ENCODE results near the gene VOPP1.

Gene VOPP1

GRCh38 chr7:55524558-55525310 lies 47.6 kb downstream of the VOPP1 start:
- DNase-seq = no peak
- TF ChIP-seq GATA1 (IDR thresholded peaks at IDR 0.05; ENCODE audit: low read depth, low read length) = no peak
- TF ChIP-seq POLR2A (IDR thresholded peaks at IDR 0.05; ENCODE audit: low read length) = no peak

- no peak for DNase-seq
- no peak for TF ChIP-seq POLR2A (IDR thresholded peaks at IDR 0.05; ENCODE audit: low read length)
- no peak for TF ChIP-seq GATA1 (IDR thresholded peaks at IDR 0.05; ENCODE audit: low read depth, low read length)
Observed at GRCh38 chr7:55523366-55523765, 48.9 kb downstream of the VOPP1 start.

- no peak for DNase-seq
Observed at GRCh38 chr7:55521917-55522902, 50.1 kb downstream of the VOPP1 start.

GRCh38 chr7:55521512-55521911 lies 50.8 kb downstream of the VOPP1 start:
- TF ChIP-seq POLR2A (IDR thresholded peaks at IDR 0.05; ENCODE audit: low read length) (no peak), GATA1 (IDR thresholded peaks at IDR 0.05; ENCODE audit: low read depth, low read length) (no peak)
- no peak for DNase-seq

More at GRCh38 chr7:55521917-55522902, 50.1 kb downstream of the VOPP1 start:
- TF ChIP-seq GATA1 (IDR thresholded peaks at IDR 0.05; ENCODE audit: low read depth, low read length) (no peak), POLR2A (IDR thresholded peaks at IDR 0.05; ENCODE audit: low read length) (no peak)

GRCh38 chr7:55520426-55521140 lies 51.7 kb downstream of the VOPP1 start:
- no peak for DNase-seq
- TF ChIP-seq POLR2A (IDR thresholded peaks at IDR 0.05; ENCODE audit: low read length) = no peak
- TF ChIP-seq GATA1 (IDR thresholded peaks at IDR 0.05; ENCODE audit: low read depth, low read length) = no peak

GRCh38 chr7:55518836-55519235 lies 53.5 kb downstream of the VOPP1 start:
- no peak for TF ChIP-seq POLR2A (IDR thresholded peaks at IDR 0.05; ENCODE audit: low read length)
- no peak for TF ChIP-seq GATA1 (IDR thresholded peaks at IDR 0.05; ENCODE audit: low read depth, low read length)
- no peak for DNase-seq

- TF ChIP-seq POLR2A (IDR thresholded peaks at IDR 0.05; ENCODE audit: low read length) = no peak
- no peak for TF ChIP-seq GATA1 (IDR thresholded peaks at IDR 0.05; ENCODE audit: low read depth, low read length)
- no peak for DNase-seq
Observed at GRCh38 chr7:55517936-55518689, 54.2 kb downstream of the VOPP1 start.

- TF ChIP-seq GATA1 (IDR thresholded peaks at IDR 0.05; ENCODE audit: low read depth, low read length) (no peak), POLR2A (IDR thresholded peaks at IDR 0.05; ENCODE audit: low read length) (no peak)
- no peak for DNase-seq
Observed at GRCh38 chr7:55517191-55517633, 55.1 kb downstream of the VOPP1 start.

GRCh38 chr7:55516409-55516808 lies 55.9 kb downstream of the VOPP1 start:
- DNase-seq = no peak
- TF ChIP-seq POLR2A (IDR thresholded peaks at IDR 0.05; ENCODE audit: low read length) = no peak
- no peak for TF ChIP-seq GATA1 (IDR thresholded peaks at IDR 0.05; ENCODE audit: low read depth, low read length)

- no peak for TF ChIP-seq POLR2A (IDR thresholded peaks at IDR 0.05; ENCODE audit: low read length)
- no peak for TF ChIP-seq GATA1 (IDR thresholded peaks at IDR 0.05; ENCODE audit: low read depth, low read length)
- no peak for DNase-seq
Observed at GRCh38 chr7:55515569-55516279, 56.6 kb downstream of the VOPP1 start.

GRCh38 chr7:55514546-55515265 lies 57.6 kb downstream of the VOPP1 start:
- DNase-seq = no peak
- no peak for TF ChIP-seq GATA1 (IDR thresholded peaks at IDR 0.05; ENCODE audit: low read depth, low read length)
- no peak for TF ChIP-seq POLR2A (IDR thresholded peaks at IDR 0.05; ENCODE audit: low read length)

GRCh38 chr7:55513868-55514267 lies 58.4 kb downstream of the VOPP1 start:
- TF ChIP-seq POLR2A (IDR thresholded peaks at IDR 0.05; ENCODE audit: low read length) (no peak), GATA1 (IDR thresholded peaks at IDR 0.05; ENCODE audit: low read depth, low read length) (no peak)
- no peak for DNase-seq

Data from erythroblast (primary cell).